ENCODE measurements around the gene FAM174B.

DNA sequence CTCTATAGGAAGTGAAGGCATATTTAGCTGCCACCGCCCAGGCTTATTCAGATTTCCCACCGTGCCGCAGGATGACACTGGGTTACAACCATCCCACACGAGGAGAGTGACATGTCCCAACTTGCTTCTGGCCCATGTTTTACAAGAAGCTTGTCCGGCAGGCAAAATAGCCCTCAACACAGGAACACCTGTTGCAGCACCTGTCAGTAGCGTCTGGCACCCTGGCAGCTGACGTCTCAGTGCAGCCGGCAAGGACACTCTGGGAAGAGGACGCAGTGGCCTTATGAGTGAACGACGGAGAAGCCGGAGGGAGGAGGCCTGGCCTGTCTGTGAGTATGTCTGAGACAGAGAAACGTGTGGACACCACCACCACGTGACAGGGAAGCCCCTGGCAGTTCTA lies 32.1 kb downstream of the FAM174B start:
- no peak for TF ChIP-seq CTCF (conservative IDR thresholded peaks at IDR 0.05; ENCODE audit: low read depth in 2 of 2)
- no peak for TF ChIP-seq EZH2phosphoT487 (IDR thresholded peaks at IDR 0.05; ENCODE audit: unreplicated experiment)
- TF ChIP-seq EZH2 (IDR thresholded peaks at IDR 0.05; ENCODE audit: low read depth, unreplicated experiment) = no peak
- TF ChIP-seq, protein P1, sequence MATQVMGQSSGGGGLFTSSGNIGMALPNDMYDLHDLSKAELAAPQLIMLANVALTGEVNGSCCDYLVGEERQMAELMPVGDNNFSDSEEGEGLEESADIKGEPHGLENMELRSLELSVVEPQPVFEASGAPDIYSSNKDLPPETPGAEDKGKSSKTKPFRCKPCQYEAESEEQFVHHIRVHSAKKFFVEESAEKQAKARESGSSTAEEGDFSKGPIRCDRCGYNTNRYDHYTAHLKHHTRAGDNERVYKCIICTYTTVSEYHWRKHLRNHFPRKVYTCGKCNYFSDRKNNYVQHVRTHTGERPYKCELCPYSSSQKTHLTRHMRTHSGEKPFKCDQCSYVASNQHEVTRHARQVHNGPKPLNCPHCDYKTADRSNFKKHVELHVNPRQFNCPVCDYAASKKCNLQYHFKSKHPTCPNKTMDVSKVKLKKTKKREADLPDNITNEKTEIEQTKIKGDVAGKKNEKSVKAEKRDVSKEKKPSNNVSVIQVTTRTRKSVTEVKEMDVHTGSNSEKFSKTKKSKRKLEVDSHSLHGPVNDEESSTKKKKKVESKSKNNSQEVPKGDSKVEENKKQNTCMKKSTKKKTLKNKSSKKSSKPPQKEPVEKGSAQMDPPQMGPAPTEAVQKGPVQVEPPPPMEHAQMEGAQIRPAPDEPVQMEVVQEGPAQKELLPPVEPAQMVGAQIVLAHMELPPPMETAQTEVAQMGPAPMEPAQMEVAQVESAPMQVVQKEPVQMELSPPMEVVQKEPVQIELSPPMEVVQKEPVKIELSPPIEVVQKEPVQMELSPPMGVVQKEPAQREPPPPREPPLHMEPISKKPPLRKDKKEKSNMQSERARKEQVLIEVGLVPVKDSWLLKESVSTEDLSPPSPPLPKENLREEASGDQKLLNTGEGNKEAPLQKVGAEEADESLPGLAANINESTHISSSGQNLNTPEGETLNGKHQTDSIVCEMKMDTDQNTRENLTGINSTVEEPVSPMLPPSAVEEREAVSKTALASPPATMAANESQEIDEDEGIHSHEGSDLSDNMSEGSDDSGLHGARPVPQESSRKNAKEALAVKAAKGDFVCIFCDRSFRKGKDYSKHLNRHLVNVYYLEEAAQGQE (IDR thresholded peaks at IDR 0.05; ENCODE audit: unreplicated experiment) = no peak
- TF ChIP-seq POLR2AphosphoS5 (IDR thresholded peaks at IDR 0.05; ENCODE audit: low read depth) = no peak
- TF ChIP-seq CREB1 (CRISPR knock-in tag; IDR thresholded peaks at IDR 0.05; ENCODE audit: low read depth) = no peak
- TF ChIP-seq ZNF114 (CRISPR knock-in tag; IDR thresholded peaks at IDR 0.05) = no peak
- TF ChIP-seq, protein P2, sequence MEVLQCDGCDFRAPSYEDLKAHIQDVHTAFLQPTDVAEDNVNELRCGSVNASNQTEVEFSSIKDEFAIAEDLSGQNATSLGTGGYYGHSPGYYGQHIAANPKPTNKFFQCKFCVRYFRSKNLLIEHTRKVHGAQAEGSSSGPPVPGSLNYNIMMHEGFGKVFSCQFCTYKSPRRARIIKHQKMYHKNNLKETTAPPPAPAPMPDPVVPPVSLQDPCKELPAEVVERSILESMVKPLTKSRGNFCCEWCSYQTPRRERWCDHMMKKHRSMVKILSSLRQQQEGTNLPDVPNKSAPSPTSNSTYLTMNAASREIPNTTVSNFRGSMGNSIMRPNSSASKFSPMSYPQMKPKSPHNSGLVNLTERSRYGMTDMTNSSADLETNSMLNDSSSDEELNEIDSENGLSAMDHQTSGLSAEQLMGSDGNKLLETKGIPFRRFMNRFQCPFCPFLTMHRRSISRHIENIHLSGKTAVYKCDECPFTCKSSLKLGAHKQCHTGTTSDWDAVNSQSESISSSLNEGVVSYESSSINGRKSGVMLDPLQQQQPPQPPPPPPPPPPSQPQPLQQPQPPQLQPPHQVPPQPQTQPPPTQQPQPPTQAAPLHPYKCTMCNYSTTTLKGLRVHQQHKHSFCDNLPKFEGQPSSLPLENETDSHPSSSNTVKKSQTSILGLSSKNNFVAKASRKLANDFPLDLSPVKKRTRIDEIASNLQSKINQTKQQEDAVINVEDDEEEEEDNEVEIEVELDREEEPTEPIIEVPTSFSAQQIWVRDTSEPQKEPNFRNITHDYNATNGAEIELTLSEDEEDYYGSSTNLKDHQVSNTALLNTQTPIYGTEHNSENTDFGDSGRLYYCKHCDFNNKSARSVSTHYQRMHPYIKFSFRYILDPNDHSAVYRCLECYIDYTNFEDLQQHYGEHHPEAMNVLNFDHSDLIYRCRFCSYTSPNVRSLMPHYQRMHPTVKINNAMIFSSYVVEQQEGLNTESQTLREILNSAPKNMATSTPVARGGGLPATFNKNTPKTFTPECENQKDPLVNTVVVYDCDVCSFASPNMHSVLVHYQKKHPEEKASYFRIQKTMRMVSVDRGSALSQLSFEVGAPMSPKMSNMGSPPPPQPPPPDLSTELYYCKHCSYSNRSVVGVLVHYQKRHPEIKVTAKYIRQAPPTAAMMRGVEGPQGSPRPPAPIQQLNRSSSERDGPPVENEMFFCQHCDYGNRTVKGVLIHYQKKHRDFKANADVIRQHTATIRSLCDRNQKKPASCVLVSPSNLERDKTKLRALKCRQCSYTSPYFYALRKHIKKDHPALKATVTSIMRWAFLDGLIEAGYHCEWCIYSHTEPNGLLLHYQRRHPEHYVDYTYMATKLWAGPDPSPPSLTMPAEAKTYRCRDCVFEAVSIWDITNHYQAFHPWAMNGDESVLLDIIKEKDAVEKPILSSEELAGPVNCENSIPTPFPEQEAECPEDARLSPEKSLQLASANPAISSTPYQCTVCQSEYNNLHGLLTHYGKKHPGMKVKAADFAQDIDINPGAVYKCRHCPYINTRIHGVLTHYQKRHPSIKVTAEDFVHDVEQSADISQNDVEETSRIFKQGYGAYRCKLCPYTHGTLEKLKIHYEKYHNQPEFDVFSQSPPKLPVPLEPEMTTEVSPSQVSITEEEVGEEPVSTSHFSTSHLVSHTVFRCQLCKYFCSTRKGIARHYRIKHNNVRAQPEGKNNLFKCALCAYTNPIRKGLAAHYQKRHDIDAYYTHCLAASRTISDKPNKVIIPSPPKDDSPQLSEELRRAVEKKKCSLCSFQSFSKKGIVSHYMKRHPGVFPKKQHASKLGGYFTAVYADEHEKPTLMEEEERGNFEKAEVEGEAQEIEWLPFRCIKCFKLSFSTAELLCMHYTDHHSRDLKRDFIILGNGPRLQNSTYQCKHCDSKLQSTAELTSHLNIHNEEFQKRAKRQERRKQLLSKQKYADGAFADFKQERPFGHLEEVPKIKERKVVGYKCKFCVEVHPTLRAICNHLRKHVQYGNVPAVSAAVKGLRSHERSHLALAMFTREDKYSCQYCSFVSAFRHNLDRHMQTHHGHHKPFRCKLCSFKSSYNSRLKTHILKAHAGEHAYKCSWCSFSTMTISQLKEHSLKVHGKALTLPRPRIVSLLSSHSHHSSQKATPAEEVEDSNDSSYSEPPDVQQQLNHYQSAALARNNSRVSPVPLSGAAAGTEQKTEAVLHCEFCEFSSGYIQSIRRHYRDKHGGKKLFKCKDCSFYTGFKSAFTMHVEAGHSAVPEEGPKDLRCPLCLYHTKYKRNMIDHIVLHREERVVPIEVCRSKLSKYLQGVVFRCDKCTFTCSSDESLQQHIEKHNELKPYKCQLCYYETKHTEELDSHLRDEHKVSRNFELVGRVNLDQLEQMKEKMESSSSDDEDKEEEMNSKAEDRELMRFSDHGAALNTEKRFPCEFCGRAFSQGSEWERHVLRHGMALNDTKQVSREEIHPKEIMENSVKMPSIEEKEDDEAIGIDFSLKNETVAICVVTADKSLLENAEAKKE (CRISPR knock-in tag; IDR thresholded peaks at IDR 0.05) = no peak

Data from GM23338 (cell line).